CD4-positive, CD25-positive, alpha-beta regulatory T cell (primary cell): Measurements from ENCODE around the gene ZNF146. TPM values are rescaled to one million over a fixed set of nuclear protein-coding genes. Genes with fewer than 3 reads are reported as not detected.
A peak's percentile ranks its signal among the peaks of the same experiment; 100 is the strongest.
"Not testable (repeated sequence)": the region's sequence is repeated elsewhere in the genome, so short reads cannot be mapped to it uniquely, and the experiment has no call there.

Experiments
- ATAC-seq, 2 donors: fragments of 150-1000 bp; cut with Tn5 transposase; one replicate each; pipeline ENCODE4 v1.10.0; 2021; ENCODE audit warnings: low read depth in 2 of 2, moderate number of reproducible peaks in 2 of 2, moderate library complexity in 1 of 2
- DNase-seq, 3 donors: peaks; one replicate each; pipeline versions ENCODE4 v3.0.0 to v3.0.0-alpha.2; 2012 to 2022; ENCODE audit warnings: mixed read lengths in 1 of 3
- H3K27ac ChIP-seq: one replicate; pipeline ENCODE4 v1.7.0; 2013; ENCODE audit warnings: mild to moderate bottlenecking, low read length; ENCODE audit not compliant: insufficient read depth, poor library complexity, severe bottlenecking
- H3K27me3 ChIP-seq: one replicate; pipeline ENCODE4 v1.7.0; 2013; ENCODE audit warnings: low read length; ENCODE audit not compliant: control insufficient read depth, insufficient read depth
- H3K36me3 ChIP-seq: one replicate; pipeline ENCODE4 v1.7.0; 2013; ENCODE audit warnings: mild to moderate bottlenecking, low read length, moderate library complexity; ENCODE audit not compliant: control insufficient read depth, insufficient read depth
- H3K4me1 ChIP-seq: 2 replicates; pipeline ENCODE4 v1.7.0; 2013; ENCODE audit warnings: mild to moderate bottlenecking, low read length; ENCODE audit not compliant: insufficient read depth, control insufficient read depth, poor library complexity, severe bottlenecking
- H3K4me3 ChIP-seq: one replicate; pipeline ENCODE4 v1.7.0; 2013; ENCODE audit warnings: low read depth, mild to moderate bottlenecking, low read length, moderate library complexity
- H3K9me3 ChIP-seq, 2 experiments: 1 replicate in 1 of 2; 2 replicates in 1 of 2; pipeline ENCODE4 v1.7.0; 2013; ENCODE audit warnings: low read length in 2 of 2, mild to moderate bottlenecking in 1 of 2, moderate library complexity in 1 of 2; ENCODE audit not compliant: control insufficient read depth in 2 of 2
- H3K27ac Mint-ChIP-seq, 3 donors: one replicate each; pipeline ENCODE4 v1.8.0; 2020 to 2022; ENCODE audit warnings: mild to moderate bottlenecking in 3 of 3, mixed read lengths in 3 of 3, moderate library complexity in 2 of 3
- H3K27me3 Mint-ChIP-seq: one replicate; pipeline ENCODE4 v1.8.0; 2022; ENCODE audit warnings: mild to moderate bottlenecking, mixed read lengths
- H3K36me3 Mint-ChIP-seq: one replicate; pipeline ENCODE4 v1.8.0; 2020; ENCODE audit warnings: mixed read lengths
- H3K4me1 Mint-ChIP-seq, 4 donors: one replicate each; pipeline ENCODE4 v1.8.0; 2020 to 2022; ENCODE audit warnings: mixed read lengths in 4 of 4, mild to moderate bottlenecking in 1 of 4
- H3K4me3 Mint-ChIP-seq, 4 donors: one replicate each; pipeline ENCODE4 v1.8.0; 2020 to 2022; ENCODE audit warnings: mild to moderate bottlenecking in 4 of 4, mixed read lengths in 4 of 4, moderate library complexity in 3 of 4
- H3K9me3 Mint-ChIP-seq, 7 donors: one replicate each; pipeline ENCODE4 v1.8.0; 2020 to 2022; ENCODE audit warnings: mixed read lengths in 7 of 7, mild to moderate bottlenecking in 3 of 7, moderate library complexity in 2 of 7
- polyA plus RNA-seq, 4 donors: library from polyadenylated mRNA; unstranded; fragments of 300-500 nt; fragmentation: Illumina TruSeq; gene quantifications; one replicate each; pipeline ENCODE4 v1.2.3, GENCODE V29; 2021
- total RNA-seq: library from RNA; stranded (reverse); gene quantifications from one replicate; pipeline ENCODE4 v1.2.3, GENCODE V29; 2022

The ZNF146 gene
- total RNA-seq (26.4 TPM), polyA plus RNA-seq (10 to 100 TPM; 54.5 to 67.2 (median 60.6) TPM)

- no peaks in the 10 kb centered on the region for H3K27me3 Mint-ChIP-seq
- Histone ChIP-seq H3K27ac (peak within 1 kb of the TSS; percentile 96), H3K27me3 (no peaks in the 10 kb centered on the region), H3K9me3 (peaks cover 3 to 5% of the 10 kb centered on the region in 2 experiments), H3K36me3 (peaks cover 10% of the 10 kb centered on the region), H3K4me1 (peaks cover 18% of the 10 kb centered on the region), H3K4me3 (peak within 1 kb of the TSS; percentile 97)
- H3K9me3 Mint-ChIP-seq = peaks cover 0 to 7% (median 0%) of the 10 kb centered on the region in 7 donors
- peaks cover 0 to 26% (median 13%) of the 10 kb centered on the region in 4 donors for H3K4me1 Mint-ChIP-seq
- DNase-seq (peak; percentile 93 to 99 (median 97)), ATAC-seq (peak; percentile 89 to 92)
- no peak within 1 kb of the TSS for H3K4me3 Mint-ChIP-seq
- peaks cover 14% of the 10 kb centered on the region for H3K36me3 Mint-ChIP-seq
- no peak within 1 kb of the TSS for H3K27ac Mint-ChIP-seq
These were observed at the start of gene ZNF146, which contains the start of gene ZNF565 for GRCh38 chr19:36214386-36215275. Gene ZNF146, plus strand, starts transcription at chr19:36215106. Its CDS starts 21,335 bp downstream, at chr19:36236441. Gene ZNF565, minus strand, starts transcription at chr19:36214665. Its CDS starts 12,680 bp downstream, at chr19:36201985.

- no peaks in the 10 kb centered on the region for H3K36me3 ChIP-seq
- no peaks in the 10 kb centered on the region for H3K9me3 ChIP-seq
- ATAC-seq (no peak), DNase-seq (no peak)
- H3K27ac Mint-ChIP-seq = no peak overlapping the region
- no peaks in the 10 kb centered on the region for H3K36me3 Mint-ChIP-seq
- no peak overlapping the region for H3K4me3 ChIP-seq
- peaks cover 4 to 6% (median 6%) of the 10 kb centered on the region in 4 donors for H3K4me1 Mint-ChIP-seq
- H3K27me3 Mint-ChIP-seq = no peaks in the 10 kb centered on the region
- no peak overlapping the region for H3K27ac ChIP-seq
- no peaks in the 10 kb centered on the region for H3K27me3 ChIP-seq
- no peak overlapping the region for H3K4me3 Mint-ChIP-seq
- H3K9me3 Mint-ChIP-seq = no peaks in the 10 kb centered on the region
- peaks cover 4% of the 10 kb centered on the region for H3K4me1 ChIP-seq
These were observed 45.7 kb upstream of the ZNF146 start for GRCh38 chr19:36169084-36169760.

GRCh38 chr19:36172852-36173251, 42.1 kb upstream of the ZNF146 start:
- Histone ChIP-seq H3K27me3 (no peaks in the 10 kb centered on the region), H3K27ac (no peak overlapping the region), H3K36me3 (no peaks in the 10 kb centered on the region), H3K4me1 (peaks cover 4% of the 10 kb centered on the region), H3K9me3 (no peaks in the 10 kb centered on the region), H3K4me3 (no peak overlapping the region)
- no peak overlapping the region for H3K4me3 Mint-ChIP-seq
- peaks cover 3 to 6% (median 5%) of the 10 kb centered on the region in 4 donors for H3K4me1 Mint-ChIP-seq
- H3K9me3 Mint-ChIP-seq = no peaks in the 10 kb centered on the region
- ATAC-seq (no peak), DNase-seq (no peak)
- H3K27ac Mint-ChIP-seq = no peak overlapping the region
- H3K36me3 Mint-ChIP-seq = no peaks in the 10 kb centered on the region
- H3K27me3 Mint-ChIP-seq = no peaks in the 10 kb centered on the region

GRCh38 chr19:36173846-36174245, 41.1 kb upstream of the ZNF146 start:
- H3K4me1 Mint-ChIP-seq, H3K9me3 Mint-ChIP-seq, H3K4me1 ChIP-seq, H3K36me3 ChIP-seq, H3K4me3 ChIP-seq, ATAC-seq, H3K27ac ChIP-seq, H3K9me3 ChIP-seq, H3K36me3 Mint-ChIP-seq, DNase-seq, H3K4me3 Mint-ChIP-seq, H3K27me3 Mint-ChIP-seq, H3K27me3 ChIP-seq: not testable (repeated sequence)
- peak overlapping the region in 1 of 3 donors; percentile 86 for H3K27ac Mint-ChIP-seq

GRCh38 chr19:36179077-36179476, 35.8 kb upstream of the ZNF146 start:
- not testable (repeated sequence) for H3K4me1 Mint-ChIP-seq, H3K9me3 ChIP-seq, H3K9me3 Mint-ChIP-seq, H3K27ac ChIP-seq, H3K4me3 Mint-ChIP-seq, H3K27me3 ChIP-seq, H3K27me3 Mint-ChIP-seq, H3K4me3 ChIP-seq, H3K4me1 ChIP-seq, DNase-seq, ATAC-seq
- H3K27ac Mint-ChIP-seq = peak overlapping the region in 2 of 3 donors; percentile 1 to 52
- peaks cover 18% of the 10 kb centered on the region for H3K36me3 Mint-ChIP-seq
- peaks cover 12% of the 10 kb centered on the region for H3K36me3 ChIP-seq

GRCh38 chr19:36182612-36183244, 32.2 kb upstream of the ZNF146 start:
- Mint-ChIP-seq H3K36me3 (peaks cover 21% of the 10 kb centered on the region), H3K4me3 (no peak overlapping the region), H3K27ac (no peak overlapping the region), H3K9me3 (no peaks in the 10 kb centered on the region), H3K27me3 (no peaks in the 10 kb centered on the region), H3K4me1 (no peaks in the 10 kb centered on the region)
- H3K9me3 ChIP-seq = no peaks in the 10 kb centered on the region
- no peaks in the 10 kb centered on the region for H3K4me1 ChIP-seq
- peaks cover 12% of the 10 kb centered on the region for H3K36me3 ChIP-seq
- H3K27ac ChIP-seq = no peak overlapping the region
- ATAC-seq (no peak), DNase-seq (no peak)
- H3K27me3 ChIP-seq = no peaks in the 10 kb centered on the region
- no peak overlapping the region for H3K4me3 ChIP-seq

- no peak overlapping the region for H3K27ac Mint-ChIP-seq
- no peaks in the 10 kb centered on the region for H3K9me3 Mint-ChIP-seq
- peaks cover 12% of the 10 kb centered on the region for H3K36me3 ChIP-seq
- H3K27me3 Mint-ChIP-seq = no peaks in the 10 kb centered on the region
- no peaks in the 10 kb centered on the region for H3K27me3 ChIP-seq
- no peaks in the 10 kb centered on the region for H3K4me1 ChIP-seq
- ATAC-seq = no peak
- no peaks in the 10 kb centered on the region for H3K9me3 ChIP-seq
- no peak for DNase-seq
- peaks cover 21% of the 10 kb centered on the region for H3K36me3 Mint-ChIP-seq
- H3K27ac ChIP-seq = no peak overlapping the region
- H3K4me3 Mint-ChIP-seq = no peak overlapping the region
- H3K4me3 ChIP-seq = no peak overlapping the region
- H3K4me1 Mint-ChIP-seq = no peaks in the 10 kb centered on the region
These were observed 31.7 kb upstream of the ZNF146 start for GRCh38 chr19:36183245-36183628.
